Activated CD8-positive, alpha-beta memory T cell treated with anti-CD3 and anti-CD28 coated beads for 36 hours (primary cell): ENCODE results near the gene CAPZB. TPM values are rescaled to one million over a fixed set of nuclear protein-coding genes. Genes with fewer than 3 reads are reported as not detected.

Experiments
- CTCF ChIA-PET: fragments of 350-600 bp; sonication (Branson Sonifier 250); formaldehyde crosslinking; loops from one replicate; lab custom pipeline; 2021; ENCODE audit warnings: antibody characterized with exemption; lab: Charles Lee
- POLR2A ChIA-PET: fragments of 350-600 bp; sonication (Branson Sonifier 250); formaldehyde crosslinking; loops from one replicate; lab custom pipeline; 2021; ENCODE audit warnings: antibody characterized with exemption; lab: Charles Lee
- total RNA-seq, 2 experiments: library from RNA; stranded (reverse); gene quantifications; one replicate each; pipeline ENCODE4 v1.2.3, GENCODE V29; 2021

CAPZB gene
- total RNA-seq, 2 experiments from 2014 or later: 292 to 298 TPM

GRCh38 chr1:19426294-19427086, 58.8 kb downstream of the CAPZB start:
- CTCF ChIA-PET: interaction anchor here (1.1 kb wide), 1 partner anchor 38 kb away, joined by 3 read pairs; no protein-coding TSS in a partner anchor
- POLR2A ChIA-PET: no interaction called here

- CTCF ChIA-PET: interaction anchor here (1.0 kb wide), 1 partner anchor 35 kb away, joined by 3 read pairs; no protein-coding TSS in a partner anchor
- POLR2A ChIA-PET: no interaction called here
Observed at GRCh38 chr1:19425646-19426239, 59.6 kb downstream of the CAPZB start.

- CTCF ChIA-PET: interaction anchor here (1.0 kb wide), 1 partner anchor 34 kb away, joined by 3 read pairs; no protein-coding TSS in a partner anchor
- POLR2A ChIA-PET: no interaction called here
Observed at GRCh38 chr1:19424651-19425570, 60.4 kb downstream of the CAPZB start.

GRCh38 chr1:19423130-19423529, 62.2 kb downstream of the CAPZB start:
- ChIA-PET CTCF (interaction anchor here (0.6 to 1.1 kb wide), 4 partner anchors 19 to 221 kb away, joined by 3 read pairs; no protein-coding TSS in a partner anchor), POLR2A (no interaction called here)

GRCh38 chr1:19421365-19421764, 64.0 kb downstream of the CAPZB start:
- CTCF ChIA-PET: no interaction called here
- POLR2A ChIA-PET: no interaction called here

GRCh38 chr1:19420606-19421005, 64.7 kb downstream of the CAPZB start:
- ChIA-PET POLR2A (no interaction called here), CTCF (interaction anchor here (0.7 kb wide), 1 partner anchor 30 kb away, joined by 3 read pairs; no protein-coding TSS in a partner anchor)

- ChIA-PET POLR2A (no interaction called here), CTCF (no interaction called here)
Observed at GRCh38 chr1:19419691-19420090, 65.6 kb downstream of the CAPZB start.

- POLR2A ChIA-PET: no interaction called here
- CTCF ChIA-PET: no interaction called here
Observed at GRCh38 chr1:19418503-19418971, 66.8 kb downstream of the CAPZB start.

- ChIA-PET CTCF (no interaction called here), POLR2A (interaction anchor here (0.5 kb wide), 1 partner anchor 52 kb away, joined by 4 read pairs; no protein-coding TSS in a partner anchor)
Observed at GRCh38 chr1:19416921-19417470, 68.3 kb downstream of the CAPZB start.

GRCh38 chr1:19416145-19416544, 69.2 kb downstream of the CAPZB start:
- ChIA-PET CTCF (no interaction called here), POLR2A (interaction anchor here (0.6 kb wide), 1 partner anchor 181 kb away, joined by 6 read pairs; a partner anchor contains a TSS)

GRCh38 chr1:19414515-19415121, 70.7 kb downstream of the CAPZB start:
- POLR2A ChIA-PET: no interaction called here
- CTCF ChIA-PET: interaction anchor here (2.0 kb wide), 1 partner anchor 24 kb away, joined by 5 read pairs; no protein-coding TSS in a partner anchor

GRCh38 chr1:19413999-19414398, 71.3 kb downstream of the CAPZB start:
- POLR2A ChIA-PET: no interaction called here
- CTCF ChIA-PET: interaction anchor here (2.0 kb wide), 1 partner anchor 23 kb away, joined by 5 read pairs; no protein-coding TSS in a partner anchor

GRCh38 chr1:19412654-19413053, 72.7 kb downstream of the CAPZB start:
- ChIA-PET CTCF (interaction anchor here (2.0 kb wide), 1 partner anchor 22 kb away, joined by 5 read pairs; no protein-coding TSS in a partner anchor), POLR2A (no interaction called here)

- ChIA-PET POLR2A (no interaction called here), CTCF (interaction anchor here (1.0 kb wide), 1 partner anchor 24 kb away, joined by 3 read pairs; no protein-coding TSS in a partner anchor)
Observed at GRCh38 chr1:19411612-19412011, 73.7 kb downstream of the CAPZB start.

GRCh38 chr1:19410393-19410792, 74.9 kb downstream of the CAPZB start:
- POLR2A ChIA-PET: no interaction called here
- CTCF ChIA-PET: interaction anchor here (0.6 to 1.4 kb wide), 2 partner anchors 100 to 172 kb away, joined by 3 to 5 read pairs; no protein-coding TSS in a partner anchor

- POLR2A ChIA-PET: no interaction called here
- CTCF ChIA-PET: interaction anchor here (0.6 to 1.4 kb wide), 2 partner anchors 101 to 173 kb away, joined by 3 to 5 read pairs; no protein-coding TSS in a partner anchor
Observed at GRCh38 chr1:19409477-19410341, 75.6 kb downstream of the CAPZB start.

- ChIA-PET CTCF (interaction anchor here (1.6 kb wide), 1 partner anchor 28 kb away, joined by 3 read pairs; no protein-coding TSS in a partner anchor), POLR2A (no interaction called here)
Observed at GRCh38 chr1:19407494-19408096, 77.7 kb downstream of the CAPZB start.
